ENCODE measurements around the gene ZHX3. TPM values are rescaled to one million over a fixed set of nuclear protein-coding genes. Genes with fewer than 3 reads are reported as not detected.

ZHX3 gene
- total and polyA plus RNA-seq, 9 of the 15 experiments (the other 6 are each of a cell fraction or from before 2014, with no cell fraction given), result 0.80 to 14.6 (median 4.9) TPM

DNA sequence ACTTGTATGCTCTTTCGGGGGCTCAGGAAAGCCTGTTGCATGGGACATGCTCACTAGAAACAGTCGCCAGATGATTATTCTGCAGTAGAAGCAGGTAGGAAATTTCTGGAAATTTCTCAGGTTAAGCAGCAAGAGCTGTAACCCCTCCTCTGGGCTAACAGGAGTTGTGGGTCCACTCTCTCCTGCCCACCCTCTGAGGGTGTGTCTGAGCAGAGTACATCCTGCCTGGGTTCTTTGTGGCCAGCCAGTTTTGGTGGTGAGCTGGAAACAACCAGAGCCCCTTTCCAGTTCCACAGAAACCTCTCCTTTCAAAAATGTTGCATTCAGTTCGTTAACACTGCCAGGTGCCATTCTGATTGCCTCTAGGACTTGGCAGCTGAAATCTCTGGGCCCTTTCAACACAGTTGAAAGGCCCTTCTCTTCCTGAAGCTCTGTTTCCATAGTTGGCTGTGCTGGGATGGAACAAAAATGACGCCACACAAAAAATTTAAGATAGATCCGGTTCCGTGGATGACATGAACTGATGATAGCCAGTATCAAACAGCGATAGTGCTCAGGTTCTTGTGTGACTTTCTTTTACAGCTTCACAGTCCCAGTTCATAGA is 141.7 kb downstream of the ZHX3 start:
- 87% methylated on average over 7 of the region's 7 CpGs for WGBS (ENCODE audit: insufficient coverage, low coverage, missing lambda C conversion rate)
- CTCF ChIA-PET (ENCODE audit: low intra/inter-chr PET ratio), result no interaction called here
- no peak overlapping the region for H2AFZ ChIP-seq (ENCODE audit: low read depth, low read length)
- no peak for FAIRE-seq
- no peak overlapping the region for H3K27ac ChIP-seq (ENCODE audit: extremely low read depth, low read depth, low read length)
- no peaks in the 10 kb centered on the region for H3K79me2 ChIP-seq (ENCODE audit: control insufficient read depth, insufficient read depth, low read length)
- H3K4me1 ChIP-seq (replicated peaks in 1 of 2; ENCODE audit: control insufficient read depth in 2 of 2, insufficient read depth in 2 of 2, low read length in 2 of 2), result no peaks in the 10 kb centered on the region
- no TSS peak for BruUV-seq (replicated peaks)
- H4K20me1 ChIP-seq (replicated peaks; ENCODE audit: control insufficient read depth, insufficient read depth, low read length), result peaks cover 12% of the 10 kb centered on the region; the same call in 1 of the 2 replicates
- no peak overlapping the region for H3K9ac ChIP-seq (ENCODE audit: insufficient read depth in 1 of 2, low read depth in 2 of 2, low read length in 2 of 2)
- H3K9me3 ChIP-seq (replicated peaks; ENCODE audit: control insufficient read depth, insufficient read depth, low read depth, low read length), result no peaks in the 10 kb centered on the region
- no peak for ATAC-seq
- no peak overlapping the region for H3K4me3 ChIP-seq
- intact Hi-C loops (cut with micrococcal nuclease) (no loop called here), in situ Hi-C loops (cut with MboI) (loop anchor here (5.0 kb wide), 1 partner anchor 166 kb away; the partner anchor contains the start of gene LPIN3)
- POLR2A ChIA-PET, result interaction anchor here (0.7 to 1.4 kb wide), 2 partner anchors 10 to 40 kb away, joined by 4 read pairs; no protein-coding TSS in a partner anchor
- no peaks in the 10 kb centered on the region for H3K9me1 ChIP-seq (ENCODE audit: control insufficient read depth, insufficient read depth, low read length)
- no peak overlapping the region for H3K4me2 ChIP-seq (ENCODE audit: insufficient read depth, low read length)
- no peak for DNase-seq (ENCODE audit: extremely low read depth in 1 of 4, low spot score in 3 of 4)
- peaks cover 55% of the 10 kb centered on the region; the same call in 2 of the 3 replicates for H3K36me3 ChIP-seq (ENCODE audit: control insufficient read depth, insufficient read depth, low read length)
- no peaks in the 10 kb centered on the region for H3K27me3 ChIP-seq (ENCODE audit: control insufficient read depth in 2 of 2, insufficient read depth in 2 of 2, low read length in 2 of 2)
- TF ChIP-seq ZBTB12 (CRISPR knock-in tag; IDR thresholded peaks at IDR 0.05) (no peak), ZNF232 (CRISPR knock-in tag; IDR thresholded peaks at IDR 0.05) (no peak), ZNF507 (tag; conservative IDR thresholded peaks at IDR 0.05) (no peak), CBX8 (IDR thresholded peaks at IDR 0.05; ENCODE audit: borderline replicate concordance, extremely low read depth, low read depth, low read length, poor library complexity, severe bottlenecking) (no peak), ZKSCAN8 (CRISPR knock-in tag; IDR thresholded peaks at IDR 0.05) (no peak), DACH1 (IDR thresholded peaks at IDR 0.05; ENCODE audit: partially characterized antibody) (no peak), AFF1 (IDR thresholded peaks at IDR 0.05; ENCODE audit: low read depth in 1 of 2, partially characterized antibody in 2 of 2) (no peak), FOXP4 (CRISPR knock-in tag; IDR thresholded peaks at IDR 0.05; ENCODE audit: borderline replicate concordance) (no peak), HNRNPH1 (optimal IDR thresholded peaks at IDR 0.05; ENCODE audit: low read depth, low read length) (no peak), GMEB1 (CRISPR knock-in tag; IDR thresholded peaks at IDR 0.05) (no peak)
- TF ChIP-seq, protein P1, sequence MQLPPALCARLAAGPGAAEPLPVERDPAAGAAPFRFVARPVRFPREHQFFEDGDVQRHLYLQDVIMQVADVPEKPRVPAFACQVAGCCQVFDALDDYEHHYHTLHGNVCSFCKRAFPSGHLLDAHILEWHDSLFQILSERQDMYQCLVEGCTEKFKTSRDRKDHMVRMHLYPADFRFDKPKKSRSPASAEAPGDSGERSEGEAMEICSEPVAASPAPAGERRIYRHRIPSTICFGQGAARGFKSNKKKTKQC (CRISPR knock-in tag; IDR thresholded peaks at IDR 0.05), result no peak
